ENCODE results near the gene PLCL1. TPM values are rescaled to one million over a fixed set of nuclear protein-coding genes. Genes with fewer than 3 reads are reported as not detected.

The PLCL1 gene
- polyA plus RNA-seq, 3 donors = 0.69 to 1.4 (median 0.79) TPM

GRCh38 chr2:197805715-197806633 lies 1.6 kb downstream of the PLCL1 start:
- intact Hi-C loops (cut with micrococcal nuclease) = loop anchor here in 1 of 2 donors (10.0 kb wide), 1 partner anchor 489 kb away; no protein-coding TSS in a partner anchor
- Histone ChIP-seq H3K4me3 (replicated peaks in 1 of 3; ENCODE audit: low read depth in 2 of 3, low read length in 3 of 3) (peak overlapping the region; percentile 56 to 81 (median 65)), H3K9ac (ENCODE audit: insufficient read depth, low read length, poor library complexity, severe bottlenecking) (no peak overlapping the region), H2AFZ (ENCODE audit: insufficient read depth, low read depth, low read length, poor library complexity, severe bottlenecking) (peak overlapping the region; percentile 92), H3K27me3 (ENCODE audit: control insufficient read depth in 2 of 2, insufficient read depth in 2 of 2, low read length in 2 of 2) (peaks cover 0 to 10% of the 10 kb centered on the region in 2 donors), H3K27ac (ENCODE audit: low read depth in 1 of 2, low read length in 2 of 2) (no peak overlapping the region), H4K20me1 (ENCODE audit: insufficient read depth, low read length) (no peaks in the 10 kb centered on the region), H3K4me1 (ENCODE audit: control insufficient read depth in 1 of 2, insufficient read depth in 2 of 2, low read length in 2 of 2) (peaks cover 22 to 33% of the 10 kb centered on the region in 2 donors), H3K4me2 (replicated peaks; ENCODE audit: extremely low read depth, low read length, poor library complexity, severe bottlenecking) (peak overlapping the region; percentile 94), H3K9me3 (replicated peaks in 1 of 2; ENCODE audit: control insufficient read depth in 1 of 2, insufficient read depth in 1 of 2, low read length in 2 of 2) (no peaks in the 10 kb centered on the region), H3K79me2 (ENCODE audit: insufficient read depth, low read length) (no peaks in the 10 kb centered on the region), H3K36me3 (replicated peaks in 1 of 2; ENCODE audit: control insufficient read depth in 1 of 2, insufficient read depth in 2 of 2, low read length in 2 of 2) (no peaks in the 10 kb centered on the region)
- H3K4me3 Mint-ChIP-seq = peak overlapping the region; percentile 92 to 95
- H3K27me3 Mint-ChIP-seq (ENCODE audit: low read depth in 3 of 3) = peaks cover 10 to 17% (median 14%) of the 10 kb centered on the region in 3 donors
- 8% methylated on average over 5 of the region's 11 CpGs for WGBS (ENCODE audit: insufficient coverage)
- TF ChIP-seq CTCF (IDR thresholded peaks at IDR 0.05) = no peak
- peak overlapping the region in 1 of 7 donors; percentile 1 for H3K27ac Mint-ChIP-seq
- H3K36me3 Mint-ChIP-seq = peaks cover 0 to 3% of the 10 kb centered on the region in 2 donors
- peaks cover 27% of the 10 kb centered on the region for H3K4me1 Mint-ChIP-seq
- DNase-seq = peak in 2 of 3 donors; percentile 9 to 23
- peaks cover 0 to 1% (median 0%) of the 10 kb centered on the region in 7 donors for H3K9me3 Mint-ChIP-seq

- Histone ChIP-seq H3K27me3 (ENCODE audit: control insufficient read depth in 2 of 2, insufficient read depth in 2 of 2, low read length in 2 of 2) (no peaks in the 10 kb centered on the region), H3K9ac (ENCODE audit: insufficient read depth, low read length, poor library complexity, severe bottlenecking) (no peak overlapping the region), H3K4me1 (ENCODE audit: control insufficient read depth in 1 of 2, insufficient read depth in 2 of 2, low read length in 2 of 2) (peaks cover 14 to 29% of the 10 kb centered on the region in 2 donors), H3K79me2 (ENCODE audit: insufficient read depth, low read length) (no peaks in the 10 kb centered on the region), H4K20me1 (ENCODE audit: insufficient read depth, low read length) (no peaks in the 10 kb centered on the region), H3K27ac (ENCODE audit: low read depth in 1 of 2, low read length in 2 of 2) (no peak overlapping the region), H3K9me3 (replicated peaks in 1 of 2; ENCODE audit: control insufficient read depth in 1 of 2, insufficient read depth in 1 of 2, low read length in 2 of 2) (no peaks in the 10 kb centered on the region), H3K4me3 (replicated peaks in 1 of 3; ENCODE audit: low read depth in 2 of 3, low read length in 3 of 3) (no peak overlapping the region), H2AFZ (ENCODE audit: insufficient read depth, low read depth, low read length, poor library complexity, severe bottlenecking) (no peak overlapping the region), H3K36me3 (replicated peaks in 1 of 2; ENCODE audit: control insufficient read depth in 1 of 2, insufficient read depth in 2 of 2, low read length in 2 of 2) (no peaks in the 10 kb centered on the region), H3K4me2 (replicated peaks; ENCODE audit: extremely low read depth, low read length, poor library complexity, severe bottlenecking) (no peak overlapping the region)
- no peak for DNase-seq
- Mint-ChIP-seq H3K27ac (peak overlapping the region in 2 of 7 donors; percentile 22 to 35), H3K27me3 (ENCODE audit: low read depth in 3 of 3) (peaks cover 6 to 8% (median 8%) of the 10 kb centered on the region in 3 donors), H3K4me3 (no peak overlapping the region), H3K9me3 (peaks cover 0 to 1% (median 0%) of the 10 kb centered on the region in 7 donors), H3K4me1 (peaks cover 20% of the 10 kb centered on the region), H3K36me3 (peaks cover 0 to 3% of the 10 kb centered on the region in 2 donors)
- intact Hi-C loops (cut with micrococcal nuclease) = loop anchor here in 1 of 2 donors (10.0 kb wide), 1 partner anchor 486 kb away; no protein-coding TSS in a partner anchor
- no peak for TF ChIP-seq CTCF (IDR thresholded peaks at IDR 0.05)
- WGBS (ENCODE audit: insufficient coverage) = no CpG with 5 or more reads among the region's 5 CpGs
Measured at GRCh38 chr2:197809064-197809463, 4.7 kb downstream of the PLCL1 start.

Measured in CD14-positive monocyte (primary cell).